Right atrium auricular region (tissue), 2 donors: ENCODE measurements around the gene SMKR1. TPM values are rescaled to one million over a fixed set of nuclear protein-coding genes. Genes with fewer than 3 reads are reported as not detected.

Experiments used
- DNase-seq: peaks from one replicate; pipeline ENCODE4 v3.0.0-alpha.2; 2019; ENCODE audit warnings: low spot score
- H3K27ac ChIP-seq, 2 donors: fragments of 200-600 bp; sonication (generic); 1 replicate in 1 of 2; 2 replicates in 1 of 2; pipeline ENCODE4 v1.5.1; 2016 to 2019
- H3K27me3 ChIP-seq, 2 donors: fragments of 200-600 bp; sonication (generic); one replicate each; pipeline versions ENCODE4 v1.5.1 to v1.6.0; 2017 to 2019
- H3K36me3 ChIP-seq: fragments of 200-600 bp; sonication (generic); one replicate; pipeline ENCODE4 v1.5.1; 2016
- H3K4me1 ChIP-seq, 2 donors: fragments of 200-600 bp; sonication (generic); one replicate each; pipeline versions ENCODE4 v1.5.1 to v1.6.0; 2017 to 2019
- H3K4me3 ChIP-seq, 2 donors: fragments of 200-600 bp; sonication (generic); 1 replicate in 1 of 2; 2 replicates in 1 of 2; pipeline ENCODE4 v1.5.1; 2017 to 2019; ENCODE audit warnings: mild to moderate bottlenecking in 1 of 2, moderate library complexity in 1 of 2
- H3K9me3 ChIP-seq, 2 donors: fragments of 200-600 bp; sonication (generic); one replicate each; pipeline ENCODE4 v1.5.1; 2019
- CTCF ChIP-seq, 2 donors: fragments of 200-600 bp; sonication (generic); IDR thresholded peaks; one replicate each; pipeline ENCODE4 v1.5.1; 2019; ENCODE audit warnings: antibody characterized with exemption in 2 of 2
- total RNA-seq, 2 donors: library from RNA; depleted of rRNA; stranded (reverse); fragments of >200 nt; gene quantifications; one replicate each; pipeline ENCODE4 v1.1.0, GENCODE V29; 2016

The SMKR1 gene
- total RNA-seq, 2 donors from 2014 or later: not detected

- no peak for DNase-seq
- Histone ChIP-seq H3K9me3 (no peaks in the 10 kb centered on the region), H3K4me3 (no peak overlapping the region), H3K27ac (no peak overlapping the region), H3K27me3 (no peaks in the 10 kb centered on the region), H3K4me1 (no peaks in the 10 kb centered on the region), H3K36me3 (no peaks in the 10 kb centered on the region)
- no peak for TF ChIP-seq CTCF (IDR thresholded peaks at IDR 0.05)
Observed at GRCh38 chr7:129544700-129545099, 42.4 kb downstream of the SMKR1 start.

GRCh38 chr7:129550693-129551360 lies 48.5 kb downstream of the SMKR1 start:
- TF ChIP-seq CTCF (IDR thresholded peaks at IDR 0.05): no peak
- Histone ChIP-seq H3K4me1 (no peaks in the 10 kb centered on the region), H3K36me3 (no peaks in the 10 kb centered on the region), H3K27ac (no peak overlapping the region), H3K4me3 (no peak overlapping the region), H3K27me3 (no peaks in the 10 kb centered on the region), H3K9me3 (no peaks in the 10 kb centered on the region)
- no peak for DNase-seq

- DNase-seq: no peak
Observed at GRCh38 chr7:129553899-129554461, 51.6 kb downstream of the SMKR1 start.

GRCh38 chr7:129556607-129557133 lies 54.3 kb downstream of the SMKR1 start:
- TF ChIP-seq CTCF (IDR thresholded peaks at IDR 0.05): no peak
- no peaks in the 10 kb centered on the region for H3K27me3 ChIP-seq

More at GRCh38 chr7:129553899-129554461, 51.6 kb downstream of the SMKR1 start:
- Histone ChIP-seq H3K4me1 (no peaks in the 10 kb centered on the region), H3K36me3 (no peaks in the 10 kb centered on the region), H3K4me3 (no peak overlapping the region), H3K27me3 (no peaks in the 10 kb centered on the region), H3K27ac (no peak overlapping the region), H3K9me3 (no peaks in the 10 kb centered on the region)
- TF ChIP-seq CTCF (IDR thresholded peaks at IDR 0.05): no peak

GRCh38 chr7:129557686-129558481 lies 55.6 kb downstream of the SMKR1 start:
- Histone ChIP-seq H3K4me3 (no peak overlapping the region), H3K9me3 (no peaks in the 10 kb centered on the region), H3K4me1 (no peaks in the 10 kb centered on the region), H3K36me3 (no peaks in the 10 kb centered on the region), H3K27me3 (no peaks in the 10 kb centered on the region), H3K27ac (no peak overlapping the region)
- no peak for TF ChIP-seq CTCF (IDR thresholded peaks at IDR 0.05)
- DNase-seq: no peak

More at GRCh38 chr7:129556607-129557133, 54.3 kb downstream of the SMKR1 start:
- H3K4me3 ChIP-seq: no peak overlapping the region
- H3K36me3 ChIP-seq: no peaks in the 10 kb centered on the region
- DNase-seq: no peak
- H3K4me1 ChIP-seq: no peaks in the 10 kb centered on the region
- H3K27ac ChIP-seq: no peak overlapping the region
- no peaks in the 10 kb centered on the region for H3K9me3 ChIP-seq
